Measurements from ENCODE around the gene ADD3.

The ADD3 gene

GRCh38 chr10:110007701-110008517 lies at the start of gene ADD3:
Gene ADD3 (plus strand): TSS chr10:110007984. CDS start chr10:110100654, 92,670 bp downstream.
- peak; percentile 94 to 98 for DNase-seq (ENCODE audit: low read depth in 2 of 2)
- TF ChIP-seq CTCF (IDR thresholded peaks at IDR 0.05; ENCODE audit: low read depth, low read length), result no peak
- H3K4me3 ChIP-seq (replicated peaks in 1 of 2; ENCODE audit: low read depth in 2 of 2, low read length in 2 of 2), result peak within 1 kb of the TSS; percentile 81 to 83

DNA sequence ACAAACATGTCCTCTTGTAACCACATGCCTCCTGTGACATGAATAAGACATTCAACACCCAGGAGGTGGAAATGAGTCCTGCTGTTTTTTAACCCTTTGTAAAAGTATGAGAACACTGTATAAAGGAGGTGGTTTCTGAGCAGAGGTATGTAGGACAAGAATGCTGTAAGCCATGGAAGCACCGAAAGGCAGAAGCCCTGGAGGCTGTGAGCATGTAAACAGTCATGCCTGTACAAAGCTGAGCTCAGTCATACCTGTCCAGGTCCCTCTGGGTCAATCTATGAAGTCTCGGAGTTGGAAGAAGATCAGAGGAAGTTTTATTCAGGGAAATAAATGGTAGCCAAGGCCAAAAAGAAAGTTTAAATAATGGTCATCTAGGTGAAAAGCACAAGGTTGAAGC lies 49.7 kb upstream of the ADD3 start:
- DNase-seq (ENCODE audit: low read depth in 2 of 2), result no peak
- H3K4me3 ChIP-seq (replicated peaks in 1 of 2; ENCODE audit: low read depth in 2 of 2, low read length in 2 of 2), result no peak overlapping the region
- no peak for TF ChIP-seq CTCF (IDR thresholded peaks at IDR 0.05; ENCODE audit: low read depth, low read length)

- DNase-seq (ENCODE audit: low read depth in 2 of 2), result peak in 1 of 2 donors; percentile 30
- H3K4me3 ChIP-seq (replicated peaks in 1 of 2; ENCODE audit: low read depth in 2 of 2, low read length in 2 of 2), result no peak overlapping the region
- no peak for TF ChIP-seq CTCF (IDR thresholded peaks at IDR 0.05; ENCODE audit: low read depth, low read length)
Measured at GRCh38 chr10:109959259-109960145, 48.3 kb upstream of the ADD3 start.

GRCh38 chr10:109960682-109961081 lies 47.1 kb upstream of the ADD3 start:
- DNase-seq (ENCODE audit: low read depth in 2 of 2), result peak in 1 of 2 donors; percentile 15
- H3K4me3 ChIP-seq (replicated peaks in 1 of 2; ENCODE audit: low read depth in 2 of 2, low read length in 2 of 2), result no peak overlapping the region
- TF ChIP-seq CTCF (IDR thresholded peaks at IDR 0.05; ENCODE audit: low read depth, low read length), result no peak

DNA sequence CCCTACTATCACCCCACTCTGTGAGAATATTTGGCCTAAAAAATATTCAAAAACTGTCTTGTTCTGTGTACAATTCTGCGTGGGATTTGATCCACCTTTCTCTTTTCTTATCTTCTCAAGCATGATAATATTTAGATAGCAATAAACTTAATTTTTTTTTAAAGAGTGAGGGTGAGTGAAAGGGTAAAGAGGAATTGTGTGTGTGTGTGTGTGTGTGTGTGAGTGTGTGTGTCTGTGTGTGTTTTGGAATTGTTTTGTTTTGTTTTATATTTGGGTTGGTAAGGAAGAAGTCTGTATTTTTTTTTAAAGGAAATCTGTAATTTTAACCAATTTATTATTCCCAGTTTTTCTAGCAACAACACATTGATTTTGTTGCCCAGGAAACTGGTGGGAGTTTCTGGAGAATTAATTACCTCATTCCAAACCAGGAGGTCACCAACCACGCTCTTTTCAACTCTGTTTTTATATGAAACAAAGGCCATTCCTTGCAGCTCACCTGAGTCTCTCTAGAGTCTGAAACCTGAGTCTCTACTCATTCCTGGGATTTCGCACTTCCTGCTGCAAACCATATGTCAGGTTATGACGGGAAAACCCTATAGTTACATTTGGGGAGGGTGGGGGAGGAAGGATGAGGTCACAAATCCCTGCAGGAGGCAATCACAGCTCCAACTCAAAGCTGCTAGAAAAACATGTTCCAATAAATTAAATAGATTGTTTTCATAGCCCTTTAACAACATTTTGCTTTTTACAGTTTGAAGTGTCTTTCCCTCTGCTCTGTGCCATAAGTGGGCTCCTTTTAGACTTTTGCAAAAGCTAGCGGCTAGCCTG lies 46.4 kb upstream of the ADD3 start:
- TF ChIP-seq CTCF (IDR thresholded peaks at IDR 0.05; ENCODE audit: low read depth, low read length), result no peak
- peak in 1 of 2 donors; percentile 56 for DNase-seq (ENCODE audit: low read depth in 2 of 2)
- H3K4me3 ChIP-seq (replicated peaks in 1 of 2; ENCODE audit: low read depth in 2 of 2, low read length in 2 of 2), result no peak overlapping the region

- TF ChIP-seq CTCF (IDR thresholded peaks at IDR 0.05; ENCODE audit: low read depth, low read length), result no peak
- H3K4me3 ChIP-seq (replicated peaks in 1 of 2; ENCODE audit: low read depth in 2 of 2, low read length in 2 of 2), result no peak overlapping the region
- peak in 1 of 2 donors; percentile 16 for DNase-seq (ENCODE audit: low read depth in 2 of 2)
Measured at GRCh38 chr10:109962247-109962646, 45.5 kb upstream of the ADD3 start.

All from cardiac fibroblast (primary cell).